ENCODE measurements around the gene PALS2. TPM values are rescaled to one million over a fixed set of nuclear protein-coding genes. Genes with fewer than 3 reads are reported as not detected.

Gene PALS2
- polyA plus RNA-seq, 1 donor from 2014 or later = 3.8 TPM

DNA sequence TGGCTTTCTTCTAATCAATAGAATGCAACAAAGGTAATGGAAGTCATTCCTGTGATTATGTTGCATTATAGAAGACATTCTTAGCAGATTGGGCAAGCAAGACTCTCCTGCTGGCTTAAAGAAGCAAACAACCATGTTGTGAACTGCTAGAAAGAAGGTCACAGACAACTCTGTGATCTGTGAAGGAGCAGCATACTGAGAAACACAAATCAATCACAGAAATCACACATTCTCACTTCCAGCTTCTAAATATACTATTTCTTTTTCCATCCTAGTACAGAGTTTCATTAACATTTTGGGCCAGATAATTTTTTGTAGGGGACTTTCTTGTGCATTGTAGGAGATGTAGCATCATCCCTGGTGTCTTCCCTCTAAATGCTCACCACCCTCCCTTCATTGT is 28.0 kb upstream of the PALS2 start:
- no peak for TF ChIP-seq POLR2AphosphoS5 (IDR thresholded peaks at IDR 0.05)
- no peak for TF ChIP-seq EZH2 (IDR thresholded peaks at IDR 0.05; ENCODE audit: borderline replicate concordance, insufficient read depth, low read length, poor library complexity, severe bottlenecking)
- TF ChIP-seq MXI1 (conservative IDR thresholded peaks at IDR 0.05; ENCODE audit: poor library complexity, severe bottlenecking) = no peak
- TF ChIP-seq, protein P1, sequence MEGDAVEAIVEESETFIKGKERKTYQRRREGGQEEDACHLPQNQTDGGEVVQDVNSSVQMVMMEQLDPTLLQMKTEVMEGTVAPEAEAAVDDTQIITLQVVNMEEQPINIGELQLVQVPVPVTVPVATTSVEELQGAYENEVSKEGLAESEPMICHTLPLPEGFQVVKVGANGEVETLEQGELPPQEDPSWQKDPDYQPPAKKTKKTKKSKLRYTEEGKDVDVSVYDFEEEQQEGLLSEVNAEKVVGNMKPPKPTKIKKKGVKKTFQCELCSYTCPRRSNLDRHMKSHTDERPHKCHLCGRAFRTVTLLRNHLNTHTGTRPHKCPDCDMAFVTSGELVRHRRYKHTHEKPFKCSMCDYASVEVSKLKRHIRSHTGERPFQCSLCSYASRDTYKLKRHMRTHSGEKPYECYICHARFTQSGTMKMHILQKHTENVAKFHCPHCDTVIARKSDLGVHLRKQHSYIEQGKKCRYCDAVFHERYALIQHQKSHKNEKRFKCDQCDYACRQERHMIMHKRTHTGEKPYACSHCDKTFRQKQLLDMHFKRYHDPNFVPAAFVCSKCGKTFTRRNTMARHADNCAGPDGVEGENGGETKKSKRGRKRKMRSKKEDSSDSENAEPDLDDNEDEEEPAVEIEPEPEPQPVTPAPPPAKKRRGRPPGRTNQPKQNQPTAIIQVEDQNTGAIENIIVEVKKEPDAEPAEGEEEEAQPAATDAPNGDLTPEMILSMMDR (IDR thresholded peaks at IDR 0.05; ENCODE audit: poor library complexity, severe bottlenecking) = no peak
- no peak for TF ChIP-seq TAF1 (IDR thresholded peaks at IDR 0.05; ENCODE audit: low read depth)
- TF ChIP-seq, protein P2, sequence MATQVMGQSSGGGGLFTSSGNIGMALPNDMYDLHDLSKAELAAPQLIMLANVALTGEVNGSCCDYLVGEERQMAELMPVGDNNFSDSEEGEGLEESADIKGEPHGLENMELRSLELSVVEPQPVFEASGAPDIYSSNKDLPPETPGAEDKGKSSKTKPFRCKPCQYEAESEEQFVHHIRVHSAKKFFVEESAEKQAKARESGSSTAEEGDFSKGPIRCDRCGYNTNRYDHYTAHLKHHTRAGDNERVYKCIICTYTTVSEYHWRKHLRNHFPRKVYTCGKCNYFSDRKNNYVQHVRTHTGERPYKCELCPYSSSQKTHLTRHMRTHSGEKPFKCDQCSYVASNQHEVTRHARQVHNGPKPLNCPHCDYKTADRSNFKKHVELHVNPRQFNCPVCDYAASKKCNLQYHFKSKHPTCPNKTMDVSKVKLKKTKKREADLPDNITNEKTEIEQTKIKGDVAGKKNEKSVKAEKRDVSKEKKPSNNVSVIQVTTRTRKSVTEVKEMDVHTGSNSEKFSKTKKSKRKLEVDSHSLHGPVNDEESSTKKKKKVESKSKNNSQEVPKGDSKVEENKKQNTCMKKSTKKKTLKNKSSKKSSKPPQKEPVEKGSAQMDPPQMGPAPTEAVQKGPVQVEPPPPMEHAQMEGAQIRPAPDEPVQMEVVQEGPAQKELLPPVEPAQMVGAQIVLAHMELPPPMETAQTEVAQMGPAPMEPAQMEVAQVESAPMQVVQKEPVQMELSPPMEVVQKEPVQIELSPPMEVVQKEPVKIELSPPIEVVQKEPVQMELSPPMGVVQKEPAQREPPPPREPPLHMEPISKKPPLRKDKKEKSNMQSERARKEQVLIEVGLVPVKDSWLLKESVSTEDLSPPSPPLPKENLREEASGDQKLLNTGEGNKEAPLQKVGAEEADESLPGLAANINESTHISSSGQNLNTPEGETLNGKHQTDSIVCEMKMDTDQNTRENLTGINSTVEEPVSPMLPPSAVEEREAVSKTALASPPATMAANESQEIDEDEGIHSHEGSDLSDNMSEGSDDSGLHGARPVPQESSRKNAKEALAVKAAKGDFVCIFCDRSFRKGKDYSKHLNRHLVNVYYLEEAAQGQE (IDR thresholded peaks at IDR 0.05; ENCODE audit: borderline replicate concordance) = no peak
- H3K4me3 ChIP-seq (ENCODE audit: low read length) = no peak overlapping the region
- H3K27ac ChIP-seq (ENCODE audit: low read length) = no peak overlapping the region
- no peaks in the 10 kb centered on the region for H4K20me1 ChIP-seq (ENCODE audit: insufficient read depth)
- H3K9me2 ChIP-seq (ENCODE audit: insufficient read depth, low read length) = no peaks in the 10 kb centered on the region
- H3K27me3 ChIP-seq (ENCODE audit: insufficient read depth, low read depth, low read length) = no peaks in the 10 kb centered on the region
- no peak overlapping the region for H3K9ac ChIP-seq (ENCODE audit: low read length)
- no peak overlapping the region for H2AFZ ChIP-seq (ENCODE audit: low read depth, low read length)
- H3K36me3 ChIP-seq (ENCODE audit: insufficient read depth, low read length) = no peaks in the 10 kb centered on the region
- H3K9me3 ChIP-seq (ENCODE audit: low read length) = no peaks in the 10 kb centered on the region
- no peaks in the 10 kb centered on the region for H3F3A ChIP-seq (ENCODE audit: insufficient read depth, low read length, poor library complexity, severe bottlenecking)
- no peaks in the 10 kb centered on the region for H3K79me2 ChIP-seq (replicated peaks; ENCODE audit: insufficient read depth, low read length)
- H3K4me2 ChIP-seq (ENCODE audit: low read length) = no peak overlapping the region

DNA sequence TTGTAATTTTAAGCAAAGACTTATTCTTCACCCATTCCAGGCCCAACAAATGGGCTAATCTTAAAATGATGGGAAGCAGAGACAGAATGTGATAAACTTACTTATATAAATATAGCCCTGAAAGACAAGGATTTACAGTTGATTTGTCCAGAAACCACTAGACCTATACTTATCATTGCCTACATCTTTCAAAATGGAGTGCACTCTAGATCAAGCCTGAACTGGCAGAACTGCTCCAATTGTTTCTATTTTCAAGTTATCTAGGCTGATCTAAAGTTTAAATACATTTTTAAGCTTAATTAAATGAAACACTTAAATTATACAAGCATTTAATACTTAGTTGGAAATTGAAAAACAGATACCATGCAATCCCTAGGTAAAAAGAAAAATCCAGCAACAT is 24.9 kb upstream of the PALS2 start:
- Histone ChIP-seq H3K9me3 (ENCODE audit: low read length) (no peaks in the 10 kb centered on the region), H3K9ac (ENCODE audit: low read length) (no peak overlapping the region), H2AFZ (ENCODE audit: low read depth, low read length) (no peak overlapping the region), H3K4me2 (ENCODE audit: low read length) (no peak overlapping the region), H3K9me2 (ENCODE audit: insufficient read depth, low read length) (no peaks in the 10 kb centered on the region), H3K79me2 (replicated peaks; ENCODE audit: insufficient read depth, low read length) (no peaks in the 10 kb centered on the region), H3K27ac (ENCODE audit: low read length) (no peak overlapping the region), H3K4me3 (ENCODE audit: low read length) (no peak overlapping the region), H3K27me3 (ENCODE audit: insufficient read depth, low read depth, low read length) (no peaks in the 10 kb centered on the region), H3F3A (ENCODE audit: insufficient read depth, low read length, poor library complexity, severe bottlenecking) (no peaks in the 10 kb centered on the region), H4K20me1 (ENCODE audit: insufficient read depth) (no peaks in the 10 kb centered on the region), H3K36me3 (ENCODE audit: insufficient read depth, low read length) (no peaks in the 10 kb centered on the region)
- TF ChIP-seq RAD21 (conservative IDR thresholded peaks at IDR 0.05) (no peak), EP300 (conservative IDR thresholded peaks at IDR 0.05; ENCODE audit: poor library complexity, severe bottlenecking) (no peak)
- TF ChIP-seq, protein P2 (IDR thresholded peaks at IDR 0.05; ENCODE audit: borderline replicate concordance) = no peak
